IMR-90 (cell line): Measurements from ENCODE around the gene EIF3A. TPM values are rescaled to one million over a fixed set of nuclear protein-coding genes. Genes with fewer than 3 reads are reported as not detected.

ENCODE experiments used
- ATAC-seq: fragments of 200-7000 bp; cut with Tn5 transposase; 2 replicates; pipeline ENCODE4 v1.9.1; 2020; ENCODE audit warnings: low read depth, mild to moderate bottlenecking, moderate library complexity
- BruUV-seq: library from RNA; stranded (reverse); fragments of 400-500 nt; replicated peaks from 2 replicates; lab custom pipeline; 2021; lab: Mats Ljungman, UMichigan
- CTCF ChIA-PET: fragments of 300-600 bp; formaldehyde crosslinking; extraction: SDS; loops from one replicate; lab custom pipeline; 2021; ENCODE audit warnings: antibody characterized with exemption; lab: Yijun Ruan, JAX
- POLR2A ChIA-PET: fragments of 300-600 bp; sonication (Branson Sonifier 250); formaldehyde crosslinking; loops from one replicate; lab custom pipeline; 2022; ENCODE audit warnings: antibody characterized with exemption; ENCODE audit not compliant: unreplicated experiment; lab: Charles Lee
- DNase-seq: peaks from one replicate; pipeline ENCODE4 v3.0.0; 2013
- H2AFZ ChIP-seq: replicated peaks from 2 replicates; pipeline ENCODE3; 2013; ENCODE audit warnings: low read length, mild to moderate bottlenecking; ENCODE audit not compliant: poor library complexity
- H2AK5ac ChIP-seq: 2 replicates; pipeline ENCODE4 v1.6.1; 2013; ENCODE audit warnings: low read depth, low read length, inconsistent platforms
- H2AK9ac ChIP-seq: replicated peaks from 2 replicates; pipeline ENCODE3; 2013; ENCODE audit warnings: mild to moderate bottlenecking, low read depth, low read length, moderate library complexity; ENCODE audit not compliant: poor library complexity
- H2BK120ac ChIP-seq: 2 replicates; pipeline ENCODE4 v1.6.1; 2013; ENCODE audit warnings: low read depth, low read length, inconsistent platforms
- H2BK15ac ChIP-seq: 3 replicates; pipeline ENCODE4 v1.6.1; 2013; ENCODE audit warnings: low read depth, low read length, inconsistent platforms
- H2BK20ac ChIP-seq: 2 replicates; pipeline ENCODE4 v1.6.1; 2013; ENCODE audit warnings: low read depth, mild to moderate bottlenecking, inconsistent platforms, low read length, moderate library complexity
- H2BK5ac ChIP-seq: 2 replicates; pipeline ENCODE4 v1.6.1; 2013; ENCODE audit warnings: mild to moderate bottlenecking, low read depth, low read length, inconsistent platforms; ENCODE audit not compliant: poor library complexity, severe bottlenecking
- H3K14ac ChIP-seq: replicated peaks from 2 replicates; pipeline ENCODE4 v1.6.1; 2013; ENCODE audit warnings: low read depth, low read length, inconsistent platforms
- H3K18ac ChIP-seq: 2 replicates; pipeline ENCODE4 v1.6.1; 2013; ENCODE audit warnings: low read depth, low read length, control low read depth
- H3K23ac ChIP-seq: 2 replicates; pipeline ENCODE4 v1.6.1; 2013; ENCODE audit warnings: low read depth, low read length, inconsistent platforms
- H3K27ac ChIP-seq: 2 replicates; pipeline ENCODE4 v1.5.1; 2013; ENCODE audit warnings: mild to moderate bottlenecking, control low read depth, low read length; ENCODE audit not compliant: insufficient read depth
- H3K27me3 ChIP-seq: 2 replicates; pipeline ENCODE4 v1.6.1; 2013; ENCODE audit warnings: low read length; ENCODE audit not compliant: control insufficient read depth, insufficient read depth
- H3K36me3 ChIP-seq: 2 replicates; pipeline ENCODE4 v1.6.1; 2013; ENCODE audit warnings: low read length, mixed read lengths; ENCODE audit not compliant: control insufficient read depth, insufficient read depth
- H3K4ac ChIP-seq: 2 replicates; pipeline ENCODE4 v1.6.1; 2013; ENCODE audit warnings: low read depth, low read length, inconsistent platforms
- H3K4me1 ChIP-seq: 2 replicates; pipeline ENCODE4 v1.6.1; 2013; ENCODE audit warnings: low read length, mixed read lengths; ENCODE audit not compliant: control insufficient read depth, insufficient read depth
- H3K4me2 ChIP-seq: 2 replicates; pipeline ENCODE4 v1.6.1; 2013; ENCODE audit warnings: low read depth, mild to moderate bottlenecking, control low read depth, low read length, moderate library complexity
- H3K4me3 ChIP-seq: 2 replicates; pipeline ENCODE4 v1.5.1; 2013; ENCODE audit warnings: low read depth, mild to moderate bottlenecking, control low read depth, low read length, moderate library complexity; ENCODE audit not compliant: insufficient read depth
- H3K56ac ChIP-seq: 2 replicates; pipeline ENCODE4 v1.6.1; 2013; ENCODE audit warnings: low read length, inconsistent platforms; ENCODE audit not compliant: insufficient read depth; ENCODE audit errors: extremely low read depth
- H3K79me1 ChIP-seq, 2 experiments: 2 replicates each; pipeline ENCODE4 v1.6.1; 2013; ENCODE audit warnings: low read length in 2 of 2, inconsistent platforms in 1 of 2, low read depth in 1 of 2
- H3K9ac ChIP-seq: 2 replicates; pipeline ENCODE4 v1.6.1; 2013; ENCODE audit warnings: low read depth, low read length, control low read depth
- H3K9me1 ChIP-seq: 2 replicates; pipeline ENCODE4 v1.6.1; 2013; ENCODE audit warnings: low read length, inconsistent platforms; ENCODE audit not compliant: insufficient read depth
- H3K9me3 ChIP-seq: 2 replicates; pipeline ENCODE4 v1.6.1; 2013; ENCODE audit warnings: low read length; ENCODE audit not compliant: control insufficient read depth, insufficient read depth
- H4K20me1 ChIP-seq: 2 replicates; pipeline ENCODE4 v1.6.1; 2013; ENCODE audit warnings: low read length, inconsistent platforms; ENCODE audit not compliant: insufficient read depth
- H4K5ac ChIP-seq: 2 replicates; pipeline ENCODE4 v1.6.1; 2013; ENCODE audit warnings: mild to moderate bottlenecking, low read depth, low read length, control low read depth
- H4K8ac ChIP-seq, 2 experiments: 2 replicates each; pipeline ENCODE4 v1.6.1; 2013; ENCODE audit warnings: low read depth in 2 of 2, low read length in 2 of 2, control low read depth in 1 of 2, inconsistent platforms in 1 of 2
- H4K91ac ChIP-seq: 2 replicates; pipeline ENCODE4 v1.6.1; 2013; ENCODE audit warnings: low read depth, low read length, inconsistent platforms; ENCODE audit not compliant: insufficient read depth
- BHLHE40 ChIP-seq: fragments of 150-350 bp; IDR thresholded peaks from 2 replicates; pipeline ENCODE4 v1.6.1; 2016; ENCODE audit warnings: mild to moderate bottlenecking, low read depth, low read length
- CEBPB ChIP-seq: IDR thresholded peaks from 2 replicates; pipeline ENCODE4 v1.6.1; 2012; ENCODE audit warnings: low read depth, low read length, improper control_type of control experiment
- FOS ChIP-seq: fragments of 150-350 bp; IDR thresholded peaks from 2 replicates; pipeline ENCODE4 v1.6.1; 2016; ENCODE audit warnings: low read depth, low read length
- MAZ ChIP-seq: IDR thresholded peaks from 2 replicates; pipeline ENCODE4 v1.6.1; 2012; ENCODE audit warnings: low read depth, mild to moderate bottlenecking, low read length, improper control_type of control experiment, moderate library complexity, borderline replicate concordance
- MXI1 ChIP-seq: IDR thresholded peaks from 2 replicates; pipeline ENCODE4 v1.6.1; 2012; ENCODE audit warnings: low read depth, mild to moderate bottlenecking, low read length, moderate library complexity, borderline replicate concordance
- POLR2A ChIP-seq: IDR thresholded peaks from 2 replicates; pipeline ENCODE4 v1.6.1; 2012; ENCODE audit warnings: mild to moderate bottlenecking, low read depth, low read length
- SMC3 ChIP-seq: fragments of 150-350 bp; IDR thresholded peaks from 2 replicates; pipeline ENCODE4 v1.6.1; 2016; ENCODE audit warnings: low read depth, mild to moderate bottlenecking, antibody characterized with exemption, low read length, moderate library complexity
- WGBS, 2 experiments: methylation state at CpG; one replicate each; pipeline versions ENCODE4 v1.1.5 to v1.1.7; 2013; ENCODE audit warnings: missing lambda C conversion rate in 2 of 2; ENCODE audit not compliant: insufficient read length in 1 of 2; ENCODE audit errors: extremely low coverage in 2 of 2; 5-methylcytosine and 5-hydroxymethylcytosine counted together
- dilution Hi-C: fragments of 300-500 bp; cut with HindIII; formaldehyde crosslinking; loops from one replicate; pipeline ENCODE4 v1.14.3; 2018; ENCODE audit warnings: low sequenced_read_pairs; ENCODE audit not compliant: unreplicated experiment
- in situ Hi-C: fragments of 300-500 bp; cut with MboI; formaldehyde crosslinking; loops from 3 replicates; pipeline ENCODE4 v1.14.3; 2019; ENCODE audit warnings: low sequenced_read_pairs, inconsistent platforms, mixed read lengths
- intact Hi-C: fragments of 100-400 bp; cut with micrococcal nuclease; formaldehyde crosslinking; loops from 2 replicates; pipeline ENCODE4 v1.10.0; 2022
- polyA plus RNA-seq, 3 experiments: library from polyadenylated mRNA; depleted of rRNA; stranded (reverse); fragments of >200 nt; gene quantifications; 2 replicates each; pipeline ENCODE4 v1.2.3, GENCODE V29; 2012; ENCODE audit warnings: low replicate concordance in 1 of 3
- total RNA-seq: library from RNA; depleted of rRNA; stranded (reverse); fragments of >200 nt; gene quantifications from 2 replicates; pipeline ENCODE4 v1.2.3, GENCODE V29; 2012
- TF ChIP-seq, protein P1 (sequence below): fragments of 150-350 bp; IDR thresholded peaks from 2 replicates; pipeline ENCODE4 v1.6.1; 2016; ENCODE audit warnings: low read depth, mild to moderate bottlenecking, low read length, moderate library complexity, borderline replicate concordance

EIF3A gene
- total and polyA plus RNA-seq, 2 of the 4 experiments (the other 2 are of a cell fraction) = 49.6 to 145 TPM

DNA sequence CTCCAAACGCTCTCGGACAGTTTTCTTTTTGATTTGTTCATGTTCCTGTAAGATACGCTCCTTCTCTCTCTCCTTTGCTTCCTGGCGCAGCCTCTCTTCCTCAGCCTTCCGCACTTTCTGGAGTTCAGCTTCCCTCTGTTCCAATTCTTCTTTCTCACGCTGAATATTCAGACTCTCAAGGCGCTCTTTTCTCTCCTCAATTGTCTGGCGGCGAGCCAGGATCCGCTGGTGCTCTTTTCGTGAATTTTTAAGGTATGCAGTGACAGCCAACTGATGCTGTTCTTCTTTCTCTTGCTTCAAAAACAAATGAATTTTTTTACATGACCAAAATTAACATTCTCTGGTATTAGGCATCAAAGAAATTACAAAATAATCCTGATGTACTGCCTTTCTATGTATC lies 22.6 kb downstream of the EIF3A start:
- TF ChIP-seq CEBPB (no peak), POLR2A (no peak), BHLHE40 (no peak), SMC3 (no peak), MAZ (no peak), MXI1 (no peak), FOS (no peak)
- TF ChIP-seq, protein P1, sequence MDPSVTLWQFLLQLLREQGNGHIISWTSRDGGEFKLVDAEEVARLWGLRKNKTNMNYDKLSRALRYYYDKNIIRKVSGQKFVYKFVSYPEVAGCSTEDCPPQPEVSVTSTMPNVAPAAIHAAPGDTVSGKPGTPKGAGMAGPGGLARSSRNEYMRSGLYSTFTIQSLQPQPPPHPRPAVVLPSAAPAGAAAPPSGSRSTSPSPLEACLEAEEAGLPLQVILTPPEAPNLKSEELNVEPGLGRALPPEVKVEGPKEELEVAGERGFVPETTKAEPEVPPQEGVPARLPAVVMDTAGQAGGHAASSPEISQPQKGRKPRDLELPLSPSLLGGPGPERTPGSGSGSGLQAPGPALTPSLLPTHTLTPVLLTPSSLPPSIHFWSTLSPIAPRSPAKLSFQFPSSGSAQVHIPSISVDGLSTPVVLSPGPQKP = no peak
- peaks cover 63% of the 10 kb centered on the region for H3K36me3 ChIP-seq
- no peak overlapping the region for H2BK15ac ChIP-seq
- no peak overlapping the region for H3K4me3 ChIP-seq
- H4K20me1 ChIP-seq = peaks cover 11% of the 10 kb centered on the region
- no peak overlapping the region for H2AFZ ChIP-seq
- no peak overlapping the region for H4K5ac ChIP-seq
- no peaks in the 10 kb centered on the region for H3K9me3 ChIP-seq
- H3K4me2 ChIP-seq = no peak overlapping the region
- H3K4me1 ChIP-seq = no peaks in the 10 kb centered on the region
- no peak overlapping the region for H3K9ac ChIP-seq
- ATAC-seq (no peak), DNase-seq (no peak)
- dilution Hi-C loops (no loop called here), in situ Hi-C loops (no loop called here), intact Hi-C loops (loop anchor here (5.0 kb wide), 2 partner anchors 519 to 869 kb away; no protein-coding TSS in a partner anchor)
- no peaks in the 10 kb centered on the region for H3K9me1 ChIP-seq
- H3K23ac ChIP-seq = no peak overlapping the region
- no peak overlapping the region for H3K18ac ChIP-seq
- POLR2A ChIA-PET = no interaction called here
- no peaks in the 10 kb centered on the region for H3K27me3 ChIP-seq
- peaks cover 29 to 47% of the 10 kb centered on the region in 2 experiments for H3K79me1 ChIP-seq
- no TSS peak for BruUV-seq
- no peak overlapping the region for H2AK5ac ChIP-seq
- H2BK20ac ChIP-seq = no peak overlapping the region
- H3K4ac ChIP-seq = no peak overlapping the region
- H2BK5ac ChIP-seq = no peak overlapping the region
- no peak overlapping the region for H2BK120ac ChIP-seq
- H4K8ac ChIP-seq = no peak overlapping the region
- 93% methylated on average over 7 of the region's 11 CpGs; no CpG with 5 or more reads in 1 of the 2 experiments for WGBS, 2 experiments
- no peak overlapping the region for H3K56ac ChIP-seq
- no peak overlapping the region for H3K27ac ChIP-seq
- CTCF ChIA-PET = no interaction called here
- H3K14ac ChIP-seq = no peak overlapping the region
- H2AK9ac ChIP-seq = no peak overlapping the region
- no peak overlapping the region for H4K91ac ChIP-seq
